ENCODE results near the gene CYP1A2.
A peak's percentile ranks its signal among the peaks of the same experiment; 100 is the strongest.

CYP1A2 gene

DNA sequence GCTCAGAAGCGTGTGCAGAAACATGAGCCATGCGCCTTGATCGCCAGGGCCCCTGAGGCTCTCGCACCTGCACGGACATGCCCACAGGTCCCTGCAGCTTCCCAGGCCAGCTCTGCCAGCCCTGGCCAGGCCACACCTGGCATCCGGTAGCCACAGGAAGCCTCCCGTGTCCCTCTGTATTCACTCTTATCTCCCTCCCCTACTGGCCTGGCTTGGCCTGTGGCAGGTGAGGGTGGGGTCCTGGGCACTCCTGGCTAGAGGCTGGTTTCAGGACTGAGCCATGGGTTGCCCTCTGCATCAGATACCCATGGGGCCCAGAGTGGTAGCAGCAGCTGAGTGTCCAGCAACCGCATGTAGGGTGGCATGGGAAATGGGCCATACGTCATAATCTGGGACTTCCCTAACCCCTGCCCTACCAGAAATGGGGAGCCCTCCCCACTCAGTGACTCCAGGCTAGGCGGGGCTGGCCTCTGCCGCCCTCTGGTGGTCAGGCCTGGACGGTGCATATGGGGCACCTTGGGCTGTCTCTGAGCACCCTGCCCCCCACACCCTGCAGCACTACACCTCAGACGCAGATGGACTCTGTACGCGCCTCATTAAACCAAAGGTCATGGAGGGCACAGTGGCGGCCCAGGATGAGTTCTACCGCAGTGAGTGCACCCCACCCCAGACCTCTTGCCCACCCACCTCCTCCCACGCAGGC lies 51.4 kb downstream of the CYP1A2 start (continued):
- TF ChIP-seq HIC1 (tag by site-specific recombination; IDR thresholded peaks at IDR 0.05), result peak; percentile 81; the same call in 1 of the 2 replicates
- peak; percentile 45; the same call in 1 of the 2 replicates for TF ChIP-seq ZNF600 (tag by site-specific recombination; IDR thresholded peaks at IDR 0.05)
- peak; percentile 23; the same call in 1 of the 2 replicates for TF ChIP-seq GLIS1 (tag by site-specific recombination; IDR thresholded peaks at IDR 0.05)
- peak; percentile 81 for TF ChIP-seq ZNF629 (tag by site-specific recombination; IDR thresholded peaks at IDR 0.05)
- TF ChIP-seq ZNF654 (tag by site-specific recombination; IDR thresholded peaks at IDR 0.05; ENCODE audit: low read depth), result peak; percentile 57
- TF ChIP-seq ATF2 (tag by site-specific recombination; IDR thresholded peaks at IDR 0.05; ENCODE audit: low read depth), result peak; percentile 53; the same call in 1 of the 2 replicates
- peak; percentile 18; the same call in 1 of the 2 replicates for TF ChIP-seq ZBTB7A (tag by site-specific recombination; IDR thresholded peaks at IDR 0.05; ENCODE audit: low read depth)
- TF ChIP-seq, protein P1, sequence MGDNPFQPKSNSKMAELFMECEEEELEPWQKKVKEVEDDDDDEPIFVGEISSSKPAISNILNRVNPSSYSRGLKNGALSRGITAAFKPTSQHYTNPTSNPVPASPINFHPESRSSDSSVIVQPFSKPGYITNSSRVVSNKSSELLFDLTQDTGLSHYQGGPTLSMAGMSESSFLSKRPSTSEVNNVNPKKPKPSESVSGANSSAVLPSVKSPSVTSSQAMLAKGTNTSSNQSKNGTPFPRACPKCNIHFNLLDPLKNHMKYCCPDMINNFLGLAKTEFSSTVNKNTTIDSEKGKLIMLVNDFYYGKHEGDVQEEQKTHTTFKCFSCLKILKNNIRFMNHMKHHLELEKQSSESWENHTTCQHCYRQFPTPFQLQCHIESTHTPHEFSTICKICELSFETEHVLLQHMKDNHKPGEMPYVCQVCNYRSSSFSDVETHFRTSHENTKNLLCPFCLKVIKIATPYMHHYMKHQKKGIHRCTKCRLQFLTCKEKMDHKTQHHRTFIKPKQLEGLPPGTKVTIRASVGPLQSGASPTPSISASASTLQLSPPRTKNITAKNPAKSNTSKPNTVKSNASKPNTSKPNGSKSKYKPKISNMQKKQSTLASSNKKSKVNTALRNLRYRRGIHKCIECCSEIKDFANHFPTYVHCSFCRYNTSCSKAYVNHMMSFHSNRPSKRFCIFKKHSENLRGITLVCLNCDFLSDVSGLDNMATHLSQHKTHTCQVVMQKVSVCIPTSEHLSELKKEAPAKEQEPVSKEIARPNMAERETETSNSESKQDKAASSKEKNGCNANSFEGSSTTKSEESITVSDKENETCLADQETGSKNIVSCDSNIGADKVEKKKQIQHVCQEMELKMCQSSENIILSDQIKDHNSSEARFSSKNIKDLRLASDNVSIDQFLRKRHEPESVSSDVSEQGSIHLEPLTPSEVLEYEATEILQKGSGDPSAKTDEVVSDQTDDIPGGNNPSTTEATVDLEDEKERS (tag by site-specific recombination; IDR thresholded peaks at IDR 0.05), result no peak
- TF ChIP-seq ZNF530 (tag by site-specific recombination; IDR thresholded peaks at IDR 0.05; ENCODE audit: low read depth), result no peak
- TF ChIP-seq KLF16 (tag by site-specific recombination; IDR thresholded peaks at IDR 0.05), result peak; percentile 71
- TF ChIP-seq KLF7 (tag by site-specific recombination; IDR thresholded peaks at IDR 0.05; ENCODE audit: borderline replicate concordance), result peak; percentile 26; the same call in 1 of the 2 replicates
- TF ChIP-seq OSR2 (tag by site-specific recombination; IDR thresholded peaks at IDR 0.05), result 0 out of 2 replicates have a peak, but pooled peaks have one; percentile 11
- 0 out of 2 replicates have a peak, but pooled peaks have one; percentile 24 for TF ChIP-seq PRDM10 (tag by site-specific recombination; IDR thresholded peaks at IDR 0.05)
- TF ChIP-seq CTCF (tag by site-specific recombination; IDR thresholded peaks at IDR 0.05), result peak; percentile 97
- 0 out of 2 replicates have a peak, but pooled peaks have one; percentile 25 for TF ChIP-seq WT1 (tag by site-specific recombination; IDR thresholded peaks at IDR 0.05)
- peak; percentile 58; the same call in 1 of the 2 replicates for TF ChIP-seq ZFP69B (tag by site-specific recombination; IDR thresholded peaks at IDR 0.05)
- peak; percentile 47 for TF ChIP-seq EGR2 (tag by site-specific recombination; IDR thresholded peaks at IDR 0.05; ENCODE audit: low read depth)
- TF ChIP-seq KLF8 (tag by site-specific recombination; IDR thresholded peaks at IDR 0.05), result peak; percentile 48; the same call in 1 of the 2 replicates
- TF ChIP-seq IKZF3 (tag by site-specific recombination; IDR thresholded peaks at IDR 0.05), result no peak
- peak; percentile 54 for TF ChIP-seq SCRT2 (tag by site-specific recombination; IDR thresholded peaks at IDR 0.05)
- TF ChIP-seq ZBTB26 (tag by site-specific recombination; optimal IDR thresholded peaks at IDR 0.05), result peak; percentile 19
- peak; percentile 52 for TF ChIP-seq KLF1 (tag by site-specific recombination; IDR thresholded peaks at IDR 0.05)
- no peak for TF ChIP-seq ZIC2 (tag by site-specific recombination; IDR thresholded peaks at IDR 0.05)
- TF ChIP-seq ZNF10 (tag by site-specific recombination; IDR thresholded peaks at IDR 0.05), result 0 out of 2 replicates have a peak, but pooled peaks have one; percentile 25
- peak; percentile 76 for TF ChIP-seq ZBTB17 (tag by site-specific recombination; IDR thresholded peaks at IDR 0.05)

Measured in HEK293 (cell line).